SK-N-SH treated with all-trans-retinoic acid at 6 μM for 48 hours (cell line): Measurements from ENCODE around the gene SDCCAG8.

ENCODE experiments used
- BACH2 ChIP-seq: fragments of 250-450 bp; sonication (Bioruptor Pico); IDR thresholded peaks from 2 replicates; pipeline ENCODE4 v1.9.0; 2021; ENCODE audit warnings: mild to moderate bottlenecking, borderline replicate concordance
- GLIS3 ChIP-seq: fragments of 250-450 bp; sonication (Bioruptor Pico); IDR thresholded peaks from 2 replicates; pipeline ENCODE4 v1.5.0; 2020; ENCODE audit warnings: mild to moderate bottlenecking, moderate library complexity
- ISL1 ChIP-seq: fragments of 250-450 bp; sonication (Bioruptor Pico); IDR thresholded peaks from 2 replicates; pipeline ENCODE4 v2.1.2; 2022; ENCODE audit warnings: mild to moderate bottlenecking, moderate library complexity
- OSR1 ChIP-seq: fragments of 250-450 bp; sonication (Bioruptor Pico); IDR thresholded peaks from 2 replicates; pipeline ENCODE4 v1.8.0; 2022; ENCODE audit warnings: moderate library complexity, mild to moderate bottlenecking, inconsistent platforms
- PPARA ChIP-seq: fragments of 250-450 bp; sonication (Bioruptor Pico); IDR thresholded peaks from 2 replicates; pipeline ENCODE4 v1.5.0; 2020; ENCODE audit warnings: mild to moderate bottlenecking, borderline replicate concordance
- RARB ChIP-seq: fragments of 250-450 bp; sonication (Bioruptor Pico); IDR thresholded peaks from 2 replicates; pipeline ENCODE4 v1.8.0; 2021; ENCODE audit warnings: mild to moderate bottlenecking, moderate library complexity
- TOX ChIP-seq: fragments of 250-450 bp; sonication (Bioruptor Pico); IDR thresholded peaks from 2 replicates; pipeline ENCODE4 v1.8.0; 2021; ENCODE audit warnings: mild to moderate bottlenecking, moderate library complexity, borderline replicate concordance
- ZC3H10 ChIP-seq: fragments of 250-450 bp; sonication (Bioruptor Pico); IDR thresholded peaks from 2 replicates; pipeline ENCODE4 v1.5.1; 2021; ENCODE audit warnings: mild to moderate bottlenecking, moderate library complexity
- ZFP3 ChIP-seq: fragments of 250-450 bp; sonication (Bioruptor Pico); IDR thresholded peaks from 2 replicates; pipeline ENCODE4 v1.5.0; 2020; ENCODE audit warnings: mild to moderate bottlenecking, moderate library complexity
- ZNF565 ChIP-seq: fragments of 450-650 bp; formaldehyde crosslinking; conservative IDR thresholded peaks from 2 replicates; pipeline ENCODE4 v1.5.0; 2020; ENCODE audit warnings: low read depth, mild to moderate bottlenecking, moderate library complexity
- ZNF70 ChIP-seq: fragments of 450-650 bp; formaldehyde crosslinking; IDR thresholded peaks from 2 replicates; pipeline ENCODE4 v1.5.0; 2020; ENCODE audit warnings: mild to moderate bottlenecking, moderate library complexity
- TF ChIP-seq, protein P1 (sequence below): fragments of 250-450 bp; sonication (Bioruptor Pico); IDR thresholded peaks from 2 replicates; pipeline ENCODE4 v1.8.0; 2020; ENCODE audit warnings: mild to moderate bottlenecking, moderate library complexity, borderline replicate concordance
- TF ChIP-seq, protein P2 (sequence below): fragments of 250-450 bp; sonication (Bioruptor Pico); IDR thresholded peaks from 2 replicates; pipeline ENCODE4 v1.5.1; 2020; ENCODE audit warnings: low read depth, mild to moderate bottlenecking, moderate library complexity
- TF ChIP-seq, protein P3 (sequence below): fragments of 250-450 bp; sonication (Bioruptor Pico); IDR thresholded peaks from 2 replicates; pipeline ENCODE4 v1.5.1; 2021; ENCODE audit warnings: mild to moderate bottlenecking, moderate library complexity

DNA sequence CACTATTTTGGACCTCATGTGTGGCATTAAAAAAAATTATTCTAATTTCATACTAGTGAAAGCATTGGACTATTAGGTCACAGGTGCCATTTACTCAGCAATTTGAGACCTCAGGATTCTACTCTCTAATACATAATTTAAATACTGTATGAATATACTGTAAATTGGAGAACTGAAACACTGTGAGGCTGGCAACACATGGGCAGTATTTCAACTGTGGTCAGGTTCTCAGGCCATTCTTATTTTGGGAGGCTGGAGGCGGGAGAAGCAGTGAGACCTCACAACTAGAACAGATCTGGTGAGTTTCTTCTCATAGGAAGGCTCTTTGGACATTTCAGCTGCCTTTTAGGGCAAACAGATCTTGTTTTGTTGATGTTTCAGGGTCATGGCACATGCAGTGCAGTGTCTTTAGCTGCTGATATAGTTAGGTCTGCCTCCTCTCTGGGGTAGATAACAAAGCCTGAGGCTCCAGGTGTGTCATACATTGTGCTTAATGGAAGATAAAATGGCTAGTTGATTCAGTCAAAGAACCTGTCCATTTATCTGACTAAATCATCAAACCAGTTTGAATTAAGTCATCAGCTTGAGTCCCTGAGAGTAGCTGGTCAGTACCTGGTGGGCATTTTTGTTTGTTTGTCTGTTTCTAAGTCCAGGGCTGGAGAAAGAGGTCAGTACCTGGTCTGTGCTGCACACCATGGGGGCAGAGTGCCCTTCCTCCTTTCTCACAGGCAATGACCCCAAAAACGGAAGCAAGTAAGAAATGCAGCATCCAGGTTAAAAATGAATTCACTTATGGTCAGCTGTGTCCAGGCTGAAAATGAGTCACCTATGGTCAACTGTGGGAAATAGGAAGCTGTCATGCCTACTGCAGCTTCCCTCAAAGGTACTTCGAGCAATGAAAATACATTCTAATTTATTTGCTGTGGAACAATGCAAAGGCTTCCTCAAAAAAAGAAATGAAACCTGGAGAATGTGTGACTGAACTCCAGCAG, 216.2 kb downstream of the SDCCAG8 start:
- TF ChIP-seq, protein P1, sequence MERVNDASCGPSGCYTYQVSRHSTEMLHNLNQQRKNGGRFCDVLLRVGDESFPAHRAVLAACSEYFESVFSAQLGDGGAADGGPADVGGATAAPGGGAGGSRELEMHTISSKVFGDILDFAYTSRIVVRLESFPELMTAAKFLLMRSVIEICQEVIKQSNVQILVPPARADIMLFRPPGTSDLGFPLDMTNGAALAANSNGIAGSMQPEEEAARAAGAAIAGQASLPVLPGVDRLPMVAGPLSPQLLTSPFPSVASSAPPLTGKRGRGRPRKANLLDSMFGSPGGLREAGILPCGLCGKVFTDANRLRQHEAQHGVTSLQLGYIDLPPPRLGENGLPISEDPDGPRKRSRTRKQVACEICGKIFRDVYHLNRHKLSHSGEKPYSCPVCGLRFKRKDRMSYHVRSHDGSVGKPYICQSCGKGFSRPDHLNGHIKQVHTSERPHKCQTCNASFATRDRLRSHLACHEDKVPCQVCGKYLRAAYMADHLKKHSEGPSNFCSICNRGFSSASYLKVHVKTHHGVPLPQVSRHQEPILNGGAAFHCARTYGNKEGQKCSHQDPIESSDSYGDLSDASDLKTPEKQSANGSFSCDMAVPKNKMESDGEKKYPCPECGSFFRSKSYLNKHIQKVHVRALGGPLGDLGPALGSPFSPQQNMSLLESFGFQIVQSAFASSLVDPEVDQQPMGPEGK = no peak
- no peak for TF ChIP-seq TOX
- TF ChIP-seq OSR1 (CRISPR knock-in tag) = no peak
- TF ChIP-seq RARB (CRISPR knock-in tag) = no peak
- TF ChIP-seq ZFP3 (CRISPR knock-in tag) = no peak
- TF ChIP-seq BACH2 (CRISPR knock-in tag) = no peak
- no peak for TF ChIP-seq ZNF565
- TF ChIP-seq ISL1 (CRISPR knock-in tag) = no peak
- TF ChIP-seq ZC3H10 (CRISPR knock-in tag) = no peak
- no peak for TF ChIP-seq GLIS3 (CRISPR knock-in tag)
- TF ChIP-seq, protein P2, sequence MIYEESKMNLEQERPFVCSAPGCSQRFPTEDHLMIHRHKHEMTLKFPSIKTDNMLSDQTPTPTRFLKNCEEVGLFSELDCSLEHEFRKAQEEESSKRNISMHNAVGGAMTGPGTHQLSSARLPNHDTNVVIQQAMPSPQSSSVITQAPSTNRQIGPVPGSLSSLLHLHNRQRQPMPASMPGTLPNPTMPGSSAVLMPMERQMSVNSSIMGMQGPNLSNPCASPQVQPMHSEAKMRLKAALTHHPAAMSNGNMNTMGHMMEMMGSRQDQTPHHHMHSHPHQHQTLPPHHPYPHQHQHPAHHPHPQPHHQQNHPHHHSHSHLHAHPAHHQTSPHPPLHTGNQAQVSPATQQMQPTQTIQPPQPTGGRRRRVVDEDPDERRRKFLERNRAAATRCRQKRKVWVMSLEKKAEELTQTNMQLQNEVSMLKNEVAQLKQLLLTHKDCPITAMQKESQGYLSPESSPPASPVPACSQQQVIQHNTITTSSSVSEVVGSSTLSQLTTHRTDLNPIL (CRISPR knock-in tag) = no peak
- TF ChIP-seq PPARA = no peak
- TF ChIP-seq ZNF70 (CRISPR knock-in tag) = no peak
- TF ChIP-seq, protein P3, sequence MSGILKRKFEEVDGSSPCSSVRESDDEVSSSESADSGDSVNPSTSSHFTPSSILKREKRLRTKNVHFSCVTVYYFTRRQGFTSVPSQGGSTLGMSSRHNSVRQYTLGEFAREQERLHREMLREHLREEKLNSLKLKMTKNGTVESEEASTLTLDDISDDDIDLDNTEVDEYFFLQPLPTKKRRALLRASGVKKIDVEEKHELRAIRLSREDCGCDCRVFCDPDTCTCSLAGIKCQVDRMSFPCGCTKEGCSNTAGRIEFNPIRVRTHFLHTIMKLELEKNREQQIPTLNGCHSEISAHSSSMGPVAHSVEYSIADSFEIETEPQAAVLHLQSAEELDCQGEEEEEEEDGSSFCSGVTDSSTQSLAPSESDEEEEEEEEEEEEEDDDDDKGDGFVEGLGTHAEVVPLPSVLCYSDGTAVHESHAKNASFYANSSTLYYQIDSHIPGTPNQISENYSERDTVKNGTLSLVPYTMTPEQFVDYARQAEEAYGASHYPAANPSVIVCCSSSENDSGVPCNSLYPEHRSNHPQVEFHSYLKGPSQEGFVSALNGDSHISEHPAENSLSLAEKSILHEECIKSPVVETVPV = no peak
